ENCODE measurements around the gene FBXL12.
"Not testable (repeated sequence)": the region's sequence is repeated elsewhere in the genome, so short reads cannot be mapped to it uniquely, and the experiment has no call there.

DNA sequence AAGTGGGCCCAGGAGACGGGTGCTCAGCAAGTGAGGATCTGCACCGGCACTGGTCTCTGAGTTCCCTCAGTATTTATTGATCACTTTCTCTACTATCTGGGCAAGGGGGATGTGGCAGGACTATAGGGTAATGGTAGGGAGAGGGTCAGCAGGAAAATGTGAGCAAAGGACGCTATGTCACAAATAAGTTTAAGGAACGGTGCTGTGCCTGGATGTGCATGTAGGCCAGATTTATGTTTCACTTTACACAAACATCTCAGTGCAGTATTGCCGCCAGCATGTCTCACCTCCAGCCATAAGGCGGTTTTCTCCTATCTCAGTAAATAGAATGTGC is 34.7 kb downstream of the FBXL12 start:
- not testable (repeated sequence) for TF ChIP-seq POLR2A, CTCF (IDR thresholded peaks at IDR 0.05)

Data from thyroid gland (tissue), 4 donors.